Activated naive CD4-positive, alpha-beta T cell treated with anti-CD3 and anti-CD28 coated beads, Interleukin-2, amount 10 ng/mL, durations not matched to agents 5 hours and 36 hours (primary cell): Measurements from ENCODE around the gene CD7. TPM values are rescaled to one million over a fixed set of nuclear protein-coding genes. Genes with fewer than 3 reads are reported as not detected.

Experiments used
- total RNA-seq, 2 experiments: library from RNA; stranded (reverse); gene quantifications; one replicate each; pipeline ENCODE4 v1.2.3, GENCODE V29; 2021

CD7 gene
- total RNA-seq: 100 to 1,000 TPM; 238 to 240 TPM

DNA sequence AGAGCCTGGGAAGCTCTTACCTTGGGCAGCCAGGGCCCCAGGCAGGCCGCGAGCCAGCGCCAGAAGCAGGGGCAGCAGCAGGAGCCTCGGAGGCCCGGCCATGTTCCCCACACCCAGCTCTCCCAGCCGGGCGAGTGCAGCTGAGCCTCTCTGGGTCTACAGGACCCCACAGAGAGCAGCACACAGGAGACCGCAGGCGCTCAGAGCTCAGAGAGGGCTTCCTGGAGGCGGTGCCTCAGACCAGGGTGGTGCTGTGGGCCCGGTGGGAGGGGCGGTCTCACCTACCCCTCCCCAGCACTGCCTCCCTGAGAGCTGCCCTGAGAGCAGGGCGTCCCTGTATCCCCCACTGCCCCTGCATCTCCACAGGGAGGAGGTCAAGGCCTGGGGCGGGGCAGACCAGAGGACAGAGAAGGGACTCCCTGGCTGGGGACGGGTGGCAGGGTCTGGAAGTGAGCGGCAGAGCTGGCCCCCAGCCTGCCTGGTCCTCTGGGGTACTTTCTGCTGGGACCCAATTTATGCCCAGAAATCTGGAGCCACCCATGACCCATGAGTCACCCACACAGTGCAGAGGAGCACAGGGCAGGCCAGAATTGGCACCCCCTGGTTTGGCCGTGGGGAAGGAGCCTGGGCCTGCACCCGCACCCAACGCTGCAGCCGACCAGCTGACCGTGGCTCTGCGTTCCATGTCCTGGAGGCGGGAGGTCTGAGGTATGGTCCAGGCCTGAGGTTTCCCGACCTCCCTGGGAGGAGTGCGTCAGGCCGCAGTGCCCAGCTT is at the start of gene CD7:
TSS of gene CD7 (minus strand) at position 215 of the 775 bp plus-strand sequence. CDS start at position 102, 113 bp downstream.

DNA sequence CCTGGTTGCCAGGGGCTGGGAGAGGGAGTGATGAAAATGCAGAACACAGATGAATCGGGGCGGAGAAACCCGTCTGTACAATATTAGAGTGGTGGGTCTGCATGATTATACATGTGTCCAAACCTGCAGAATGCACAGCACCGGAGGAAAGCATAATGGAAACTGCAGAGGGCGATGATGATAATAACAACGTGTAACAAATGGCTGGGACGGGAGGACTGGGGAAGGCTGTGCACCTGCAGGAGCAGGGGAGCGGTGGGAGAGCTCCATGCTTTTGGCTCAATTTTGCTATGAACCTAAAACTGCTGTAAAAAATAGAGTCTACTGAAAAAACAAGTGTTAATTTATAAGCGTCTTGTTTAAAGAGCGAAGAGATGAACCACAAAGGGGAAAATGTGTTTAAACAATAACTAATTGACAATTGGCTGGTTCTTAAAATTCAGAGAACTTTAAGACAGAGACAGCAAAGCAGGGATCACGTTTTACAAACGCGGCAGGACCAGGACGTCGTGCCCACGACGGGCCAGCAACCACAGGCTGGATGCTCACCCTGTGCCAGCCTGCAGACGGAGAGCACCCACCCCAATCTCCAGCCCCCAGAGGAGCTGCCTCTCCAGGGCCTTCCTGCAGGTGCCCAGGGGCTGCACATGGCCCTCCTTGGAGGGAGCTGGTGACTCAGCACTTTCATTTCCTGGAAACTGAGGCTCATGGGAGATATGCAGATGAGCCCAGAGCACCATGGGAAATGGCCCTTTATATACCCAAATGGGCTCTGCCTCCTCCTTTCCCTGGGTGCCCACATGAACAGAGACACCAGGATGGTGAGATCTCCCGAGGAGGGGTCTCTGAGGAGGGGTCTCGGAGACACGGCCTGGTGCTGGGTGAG is 41.3 kb upstream of the CD7 start, which contains the start of gene TEX19:
TSS of gene TEX19 (plus strand) at position 783 of the 886 bp plus-strand sequence. CDS start 2,904 bp downstream, outside the sequence.

DNA sequence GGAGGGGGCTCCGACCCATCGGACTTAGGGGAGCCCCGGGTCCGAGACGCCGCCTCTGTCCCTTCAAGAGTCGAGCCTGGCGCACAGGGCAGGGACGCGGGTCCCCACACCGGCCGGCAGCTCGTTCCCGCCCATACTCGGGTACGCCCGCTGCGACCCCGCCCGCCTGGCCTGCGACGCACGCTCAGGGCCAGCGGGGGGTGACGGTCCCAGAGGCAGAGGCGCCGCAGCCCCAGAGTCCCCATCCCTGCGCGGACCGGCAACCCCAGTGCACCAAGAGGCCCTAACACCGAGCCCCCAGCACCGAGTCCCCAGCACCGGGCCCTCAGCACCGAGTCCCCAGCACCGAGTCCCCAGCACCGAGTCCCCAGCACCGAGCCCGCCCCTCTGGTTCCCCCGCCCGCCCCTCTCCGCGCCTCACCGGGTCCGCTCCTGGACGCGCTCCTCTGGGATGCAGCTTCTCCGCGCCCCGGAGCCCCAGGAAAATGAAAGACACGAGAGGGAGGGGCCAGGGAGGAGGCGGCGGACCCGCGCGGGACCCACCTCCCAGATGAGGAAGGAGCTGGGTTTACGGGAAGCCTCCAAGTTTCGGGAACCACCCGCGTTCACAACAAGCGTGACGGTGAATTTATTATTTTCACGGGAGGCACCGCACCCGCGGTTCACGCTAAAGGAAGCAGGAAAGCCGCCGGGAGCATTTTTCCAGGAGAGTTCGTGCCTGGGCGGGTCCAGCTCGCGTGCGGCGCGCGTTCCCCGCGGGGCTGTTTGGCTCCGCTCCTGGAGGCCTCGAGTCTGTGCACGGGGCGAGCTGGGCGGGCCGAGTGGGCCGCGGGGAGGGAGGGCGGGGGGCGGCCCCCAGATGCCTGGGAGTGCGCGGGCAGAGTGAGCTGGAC is 16.1 kb upstream of the CD7 start, which contains the start of gene SECTM1:
TSS of gene SECTM1 (minus strand) at position 488 of the 893 bp plus-strand sequence. CDS start 6,526 bp downstream, outside the sequence.

DNA sequence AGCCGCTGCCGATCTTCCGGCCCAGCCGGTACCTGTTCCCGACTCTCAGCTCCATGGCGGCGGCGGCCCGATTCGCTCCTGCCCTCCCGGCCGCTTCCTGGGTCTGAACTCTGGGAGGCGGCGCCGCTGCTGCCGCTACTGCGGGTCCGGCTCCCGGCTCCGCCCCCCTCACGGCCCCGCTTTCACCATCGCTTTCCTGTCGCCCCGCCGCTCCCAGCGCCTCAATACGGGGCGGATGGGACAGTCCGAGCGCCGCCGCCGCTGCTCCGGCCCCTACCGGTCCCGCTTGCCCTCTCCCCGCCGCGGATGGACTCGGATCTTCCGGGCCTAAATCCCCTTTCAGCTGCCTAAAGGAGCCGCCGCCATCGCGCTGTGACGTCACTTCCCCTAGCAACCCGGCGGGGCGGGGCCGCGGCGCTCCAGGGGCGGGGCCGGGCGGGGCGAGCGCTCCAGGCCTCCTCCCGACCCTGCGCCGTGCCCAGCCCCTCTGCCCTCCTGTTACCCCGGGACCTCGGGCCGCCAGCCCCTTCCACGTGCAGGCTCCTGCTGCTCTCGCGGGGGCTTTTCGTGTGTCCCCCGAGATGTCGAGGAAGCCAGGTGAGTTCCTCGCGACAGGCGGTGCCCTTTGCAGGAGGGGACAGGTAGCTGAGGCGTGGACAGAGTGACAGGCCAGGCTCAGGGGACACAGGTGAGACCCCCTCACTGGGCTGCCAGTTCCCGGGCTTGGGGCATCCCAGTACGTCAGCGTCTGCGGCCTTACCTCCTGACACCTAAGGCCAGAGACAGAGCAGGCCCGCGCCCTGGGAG is 43.9 kb downstream of the CD7 start, which contains the start of gene CSNK1D:
TSS of gene CSNK1D (minus strand) at position 374 of the 807 bp plus-strand sequence. CDS start at position 55, 319 bp downstream.

Other genes starting within 250 kb of the CD7 start
- gene FASN, start 219.4 kb downstream of the CD7 start, total RNA-seq: 100 to 1,000 TPM; 153 to 162 TPM
- gene CCDC57, start 104.8 kb downstream of the CD7 start, total RNA-seq: 10 to 100 TPM; 67.7 to 72.9 TPM
- 100 to 1,000 TPM; 156 to 157 TPM for gene SLC16A3, start 88.6 kb downstream of the CD7 start, total RNA-seq
- gene CSNK1D, start 43.9 kb downstream of the CD7 start, total RNA-seq: 100 to 1,000 TPM; 116 to 121 TPM
- gene SECTM1, start 16.2 kb upstream of the CD7 start, total RNA-seq: 1 to 10 TPM; 5.7 to 6.7 TPM
- gene TEX19, start 41.6 kb upstream of the CD7 start, total RNA-seq: not detected
- under 1 TPM in 1 of 2 experiments, not detected in 1; 0.20 TPM for gene UTS2R, start 54.2 kb upstream of the CD7 start, total RNA-seq
- 10 to 100 TPM; 60.7 to 65.6 TPM for gene HEXD, start 100.7 kb upstream of the CD7 start, total RNA-seq
- gene OGFOD3, start 101.0 kb upstream of the CD7 start, total RNA-seq: 10 to 100 TPM; 24.5 to 25.6 TPM
- gene CYBC1, start 133.1 kb upstream of the CD7 start, total RNA-seq: 100 to 1,000 TPM; 242 to 271 TPM
- gene NARF, start 141.1 kb upstream of the CD7 start, total RNA-seq: 100 to 1,000 TPM; 131 to 136 TPM
- 10 to 100 TPM; 50.9 to 51.6 TPM for gene FOXK2, start 202.1 kb upstream of the CD7 start, total RNA-seq